Ishikawa (cell line): Measurements from ENCODE around the gene XRRA1.

ENCODE experiments used
- CEBPB ChIP-seq: IDR thresholded peaks from 2 replicates; pipeline ENCODE4 v1.6.1; 2012
- CREB1 ChIP-seq: IDR thresholded peaks from 2 replicates; pipeline ENCODE4 v1.6.1; 2012; ENCODE audit warnings: low read depth
- EGR1 ChIP-seq: IDR thresholded peaks from 2 replicates; pipeline ENCODE4 v1.6.1; 2012
- EP300 ChIP-seq: IDR thresholded peaks from 2 replicates; pipeline ENCODE4 v1.6.1; 2012; ENCODE audit warnings: borderline replicate concordance
- FOXM1 ChIP-seq: IDR thresholded peaks from 2 replicates; pipeline ENCODE4 v1.6.1; 2012; ENCODE audit warnings: low read depth, borderline replicate concordance
- MAX ChIP-seq: IDR thresholded peaks from 2 replicates; pipeline ENCODE4 v1.6.1; 2012
- NFIC ChIP-seq: IDR thresholded peaks from 2 replicates; pipeline ENCODE4 v1.6.1; 2012
- RAD21 ChIP-seq: IDR thresholded peaks from 2 replicates; pipeline ENCODE4 v1.6.1; 2012; ENCODE audit warnings: low read depth
- REST ChIP-seq: IDR thresholded peaks from 2 replicates; pipeline ENCODE4 v1.6.1; 2012; ENCODE audit warnings: low read depth, mild to moderate bottlenecking
- TAF1 ChIP-seq: IDR thresholded peaks from 2 replicates; pipeline ENCODE4 v1.6.1; 2012; ENCODE audit warnings: low read depth, mild to moderate bottlenecking
- TCF12 ChIP-seq: IDR thresholded peaks from 2 replicates; pipeline ENCODE4 v1.6.1; 2012; ENCODE audit warnings: low read depth
- TEAD4 ChIP-seq: IDR thresholded peaks from 2 replicates; pipeline ENCODE4 v1.6.1; 2012
- USF1 ChIP-seq: IDR thresholded peaks from 2 replicates; pipeline ENCODE4 v1.6.1; 2012
- YY1 ChIP-seq: IDR thresholded peaks from 2 replicates; pipeline ENCODE4 v1.6.1; 2012; ENCODE audit warnings: low read depth
- ZBTB7A ChIP-seq: IDR thresholded peaks from 2 replicates; pipeline ENCODE4 v1.6.1; 2012; ENCODE audit warnings: low read depth

XRRA1 gene

GRCh38 chr11:74839446-74839845 is 109.4 kb downstream of the XRRA1 start:
- TF ChIP-seq ZBTB7A, result no peak
- no peak for TF ChIP-seq TCF12
- no peak for TF ChIP-seq USF1
- TF ChIP-seq YY1, result no peak
- no peak for TF ChIP-seq TEAD4
- no peak for TF ChIP-seq NFIC
- TF ChIP-seq MAX, result no peak
- no peak for TF ChIP-seq EGR1
- no peak for TF ChIP-seq FOXM1
- no peak for TF ChIP-seq RAD21

- TF ChIP-seq RAD21 (no peak), CREB1 (no peak), CEBPB (no peak)
Measured at GRCh38 chr11:74838188-74838587, 110.7 kb downstream of the XRRA1 start.

GRCh38 chr11:74837191-74837590 is 111.7 kb downstream of the XRRA1 start:
- TF ChIP-seq RAD21 (no peak), ZBTB7A (no peak), TAF1 (no peak)

- TF ChIP-seq RAD21 (no peak), EGR1 (no peak), TCF12 (no peak), TEAD4 (no peak), USF1 (no peak), FOXM1 (no peak), EP300 (no peak), MAX (no peak), CREB1 (no peak), YY1 (no peak), TAF1 (no peak)
Measured at GRCh38 chr11:74826901-74827300, 122.0 kb downstream of the XRRA1 start.

- TF ChIP-seq NFIC (no peak), ZBTB7A (no peak), YY1 (no peak), CEBPB (no peak), FOXM1 (no peak), TEAD4 (no peak)
Measured at GRCh38 chr11:74824285-74824982, 124.5 kb downstream of the XRRA1 start.

GRCh38 chr11:74822170-74822569 is 126.7 kb downstream of the XRRA1 start:
- TF ChIP-seq REST (no peak), TEAD4 (no peak), MAX (no peak), FOXM1 (no peak), CEBPB (no peak), ZBTB7A (no peak), RAD21 (no peak), TAF1 (no peak), NFIC (no peak)

- TF ChIP-seq EGR1, result no peak
- TF ChIP-seq CREB1, result no peak
- TF ChIP-seq ZBTB7A, result no peak
- no peak for TF ChIP-seq TEAD4
- TF ChIP-seq USF1, result no peak
- no peak for TF ChIP-seq YY1
- no peak for TF ChIP-seq TAF1
- no peak for TF ChIP-seq EP300
- no peak for TF ChIP-seq NFIC
- no peak for TF ChIP-seq TCF12
- TF ChIP-seq RAD21, result no peak
- no peak for TF ChIP-seq CEBPB
- no peak for TF ChIP-seq MAX
- TF ChIP-seq FOXM1, result no peak
- no peak for TF ChIP-seq REST
Measured at GRCh38 chr11:74820763-74821162, 128.1 kb downstream of the XRRA1 start.
